Body of pancreas (tissue), 4 donors: ENCODE results near the gene BEND5.

Experiments used
- CTCF ChIP-seq, 7 experiments: fragments of 450-650 bp in 4 of 7; fragments of 200-600 bp in 3 of 7; sonication (generic) in 3 of 7; IDR thresholded peaks; one replicate each; pipeline ENCODE4 v1.5.1; 2016 to 2019; ENCODE audit warnings: antibody characterized with exemption in 7 of 7
- POLR2A ChIP-seq, 3 donors: fragments of 450-650 bp; IDR thresholded peaks; one replicate each; pipeline ENCODE4 v1.6.1; 2016; ENCODE audit warnings: antibody characterized with exemption in 3 of 3, mild to moderate bottlenecking in 2 of 3

DNA sequence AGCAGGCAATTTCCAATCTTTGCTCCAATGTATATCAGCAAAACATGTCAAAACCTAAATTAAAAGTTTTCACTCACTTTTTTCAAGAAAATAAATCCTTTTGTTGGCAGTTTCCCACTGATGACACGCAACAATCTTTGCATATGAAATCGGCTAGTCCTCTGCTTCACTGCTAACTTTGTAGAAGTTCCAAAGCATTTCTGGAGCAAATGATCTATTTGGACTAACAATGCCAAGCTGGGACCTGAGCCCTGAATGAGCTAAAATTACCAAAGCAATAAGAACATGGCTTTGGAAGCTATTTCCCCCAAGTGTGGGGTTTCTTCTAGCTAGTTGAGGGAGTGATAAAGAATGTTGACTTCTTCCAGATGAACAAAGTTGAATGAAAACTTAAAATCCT is 5.1 kb downstream of the BEND5 start:
- TF ChIP-seq CTCF (IDR thresholded peaks at IDR 0.05), result no peak
- no peak for TF ChIP-seq POLR2A (IDR thresholded peaks at IDR 0.05)
